Measurements from ENCODE around the gene GATAD1.

GATAD1 gene

GRCh38 chr7:92485267-92485892, 38.1 kb downstream of the GATAD1 start:
- no peak for DNase-seq

GRCh38 chr7:92485974-92486373, 38.7 kb downstream of the GATAD1 start:
- no peak for DNase-seq

GRCh38 chr7:92487804-92488203, 40.5 kb downstream of the GATAD1 start:
- no peak for DNase-seq

- DNase-seq = no peak
These were observed 42.4 kb downstream of the GATAD1 start for GRCh38 chr7:92489634-92490033.

- no peak for DNase-seq
These were observed 49.6 kb downstream of the GATAD1 start for GRCh38 chr7:92496876-92497275.

- no peak for DNase-seq
These were observed 51.3 kb downstream of the GATAD1 start for GRCh38 chr7:92498557-92498956.

- DNase-seq = no peak
These were observed 56.5 kb downstream of the GATAD1 start for GRCh38 chr7:92503767-92504166.

- no peak for DNase-seq
These were observed 57.3 kb downstream of the GATAD1 start for GRCh38 chr7:92504563-92504962.

- DNase-seq = no peak
These were observed 59.1 kb downstream of the GATAD1 start for GRCh38 chr7:92506363-92506762.

GRCh38 chr7:92508946-92509345, 61.7 kb downstream of the GATAD1 start:
- DNase-seq = no peak

Data from SHP77 treated with DMSO at 0.1 percent for 48 hours (cell line).